HepG2 (cell line): Measurements from ENCODE around the gene COMMD2. TPM values are rescaled to one million over a fixed set of nuclear protein-coding genes. Genes with fewer than 3 reads are reported as not detected.
A peak's percentile ranks its signal among the peaks of the same experiment; 100 is the strongest.

Experiments used
- ATAC-seq: fragments of 200-7000 bp; cut with Tn5 transposase; 3 replicates; pipeline ENCODE4 v1.9.1; 2020; ENCODE audit warnings: mild to moderate bottlenecking, moderate library complexity
- BruUV-seq: library from RNA; stranded (reverse); fragments of 400-500 nt; replicated peaks from 2 replicates; lab custom pipeline; 2021; lab: Mats Ljungman, UMichigan
- CTCF ChIA-PET: fragments of 300-600 bp; formaldehyde crosslinking; extraction: SDS; loops from one replicate; lab custom pipeline; 2021; ENCODE audit warnings: low total read pairs, inconsistent platforms, low intra/inter-chr PET ratio; lab: Yijun Ruan, JAX
- POLR2A ChIA-PET: fragments of 350-600 bp; sonication (Branson Sonifier 250); formaldehyde crosslinking; loops from one replicate; lab custom pipeline; 2020; ENCODE audit warnings: antibody characterized with exemption, inconsistent platforms; lab: Yijun Ruan, JAX
- DNase-seq: peaks from one replicate; pipeline ENCODE4 v3.0.0-alpha.2; 2015; ENCODE audit warnings: low spot score
- FAIRE-seq: peaks from 3 replicates; lab custom pipeline; 2011; peaks lifted over from hg19 to GRCh38; lab: Jason Lieb, UNC
- H2AFZ ChIP-seq: one replicate; pipeline ENCODE4 v1.6.1; 2011; ENCODE audit warnings: low read length, inconsistent platforms
- H3K27ac ChIP-seq: fragments of 300-600 bp; 3 replicates; pipeline ENCODE4 v1.8.0; 2011; ENCODE audit warnings: mixed run types, mild to moderate bottlenecking, mixed read lengths, low read length, inconsistent platforms; ENCODE audit not compliant: insufficient read depth; ENCODE audit errors: extremely low read length
- H3K27me3 ChIP-seq, 2 experiments: fragments of 200-600 bp in 1 of 2; 2 replicates in 1 of 2; 3 replicates in 1 of 2; pipeline versions ENCODE4 v1.6.0 to v1.8.0; 2011; ENCODE audit warnings: low read length in 2 of 2, mild to moderate bottlenecking in 2 of 2, moderate library complexity in 2 of 2, inconsistent platforms in 1 of 2; ENCODE audit not compliant: insufficient read depth in 2 of 2, control insufficient read depth in 1 of 2
- H3K36me3 ChIP-seq, 2 experiments: fragments of 200-600 bp in 1 of 2; replicated peaks in 1 of 2; 2 replicates in 1 of 2; 3 replicates in 1 of 2; pipeline versions ENCODE4 v1.5.1 to v1.8.0; 2011; ENCODE audit warnings: low read length in 2 of 2, inconsistent platforms in 1 of 2; ENCODE audit not compliant: insufficient read depth in 2 of 2, control insufficient read depth in 1 of 2
- H3K4me1 ChIP-seq: 2 replicates; pipeline ENCODE4 v1.5.1; 2012; ENCODE audit warnings: low read length, inconsistent platforms; ENCODE audit not compliant: insufficient read depth
- H3K4me2 ChIP-seq: 2 replicates; pipeline ENCODE4 v1.6.0; 2011; ENCODE audit warnings: low read depth, low read length, inconsistent platforms
- H3K4me3 ChIP-seq, 3 experiments: fragments of 200-600 bp in 1 of 3; sonication (generic), shearing (Covaris generic) in 1 of 3; replicated peaks in 1 of 3; 2 replicates each; pipeline ENCODE4 v1.5.1; 2011 to 2016; ENCODE audit warnings: low read length in 3 of 3, inconsistent platforms in 2 of 3, low read depth in 2 of 3, mild to moderate bottlenecking in 2 of 3, control low read depth in 1 of 3, mixed read lengths in 1 of 3; ENCODE audit not compliant: insufficient read depth in 1 of 3
- H3K79me2 ChIP-seq: one replicate; pipeline ENCODE4 v1.6.1; 2011; ENCODE audit warnings: low read length, inconsistent platforms; ENCODE audit not compliant: insufficient read depth
- H3K9ac ChIP-seq: 2 replicates; pipeline ENCODE4 v1.6.0; 2011; ENCODE audit warnings: mild to moderate bottlenecking, low read depth, low read length, inconsistent platforms; ENCODE audit not compliant: insufficient read depth
- H3K9me3 ChIP-seq: 2 replicates; pipeline ENCODE4 v1.5.1; 2012; ENCODE audit warnings: mild to moderate bottlenecking, low read length
- H4K20me1 ChIP-seq: 2 replicates; pipeline ENCODE4 v1.6.0; 2011; ENCODE audit warnings: inconsistent platforms, mild to moderate bottlenecking, low read length, moderate library complexity; ENCODE audit not compliant: insufficient read depth
- ATF5 ChIP-seq: sonication (generic); formaldehyde crosslinking; IDR thresholded peaks from 2 replicates; pipeline ENCODE4 v1.4.0; 2020; ENCODE audit warnings: mild to moderate bottlenecking, low read depth, missing genetic modification reagents
- FOXA3 ChIP-seq: IDR thresholded peaks from 2 replicates; pipeline ENCODE4 v1.6.1; 2016; ENCODE audit warnings: missing genetic modification reagents, missing compliant biosample characterization
- GATAD2A ChIP-seq: IDR thresholded peaks from 2 replicates; pipeline ENCODE4 v1.6.1; 2016
- HMG20B ChIP-seq: conservative IDR thresholded peaks from 2 replicates; pipeline ENCODE4 v1.6.1; 2016; ENCODE audit warnings: missing genetic modification reagents, missing compliant biosample characterization
- KDM1A ChIP-seq: IDR thresholded peaks from 2 replicates; pipeline ENCODE4 v1.6.1; 2016; ENCODE audit warnings: missing compliant biosample characterization
- NFYC ChIP-seq: IDR thresholded peaks from 2 replicates; pipeline ENCODE4 v1.6.1; 2016; ENCODE audit warnings: missing genetic modification reagents, missing compliant biosample characterization
- ONECUT2 ChIP-seq: sonication (generic); formaldehyde crosslinking; IDR thresholded peaks from 2 replicates; pipeline ENCODE4 v1.4.0; 2020; ENCODE audit warnings: missing genetic modification reagents
- RARA ChIP-seq: IDR thresholded peaks from 2 replicates; pipeline ENCODE4 v1.6.1; 2016; ENCODE audit warnings: missing genetic modification reagents, missing compliant biosample characterization
- SOX5 ChIP-seq: IDR thresholded peaks from 2 replicates; pipeline ENCODE4 v1.6.1; 2016; ENCODE audit warnings: borderline replicate concordance
- ZNF292 ChIP-seq: sonication (generic); formaldehyde crosslinking; IDR thresholded peaks from 2 replicates; pipeline ENCODE4 v1.8.1; 2022; ENCODE audit warnings: mild to moderate bottlenecking, low read depth, missing genetic modification reagents, borderline replicate concordance
- WGBS: methylation state at CpG from one replicate; pipeline ENCODE4 v1.1.6; 2017; ENCODE audit warnings: low lambda C conversion rate; 5-methylcytosine and 5-hydroxymethylcytosine counted together
- in situ Hi-C: cut with HindIII; loops from 2 replicates; pipeline ENCODE4 v1.10.0; 2017; ENCODE audit warnings: low pct_unique_long_range_greater_than_20kb; ENCODE audit not compliant: extremely low pct_ligation_motif_present
- intact Hi-C: fragments of 100-400 bp; cut with micrococcal nuclease; formaldehyde crosslinking; loops from one replicate; pipeline ENCODE4 v1.10.0; 2022; ENCODE audit not compliant: unreplicated experiment
- polyA plus RNA-seq, 8 experiments: library from polyadenylated mRNA; depleted of rRNA in 3 of 8; stranded (reverse) in 7 of 8; unstranded in 1 of 8; fragments of >200 nt; fragmentation: Illumina TruSeq in 4 of 8; extraction: Trizol in 4 of 8; gene quantifications; 2 replicates each; pipeline versions ENCODE4 v1.2.1 to v1.2.3, GENCODE V29; 2011 to 2016; ENCODE audit warnings: low read depth in 4 of 8, missing spikeins in 1 of 8, mixed read lengths in 1 of 8; ENCODE audit not compliant: insufficient read depth in 1 of 8
- total RNA-seq, 5 experiments: library from RNA; depleted of rRNA; stranded (reverse); fragments of >200 nt; fragmentation: Illumina TruSeq; extraction: Trizol; gene quantifications; 2 replicates each; pipeline ENCODE4 v1.2.3, GENCODE V29; 2016; ENCODE audit warnings: low read depth in 1 of 5
- TF ChIP-seq, protein P1 (sequence below): IDR thresholded peaks from 2 replicates; pipeline ENCODE4 v1.4.0; 2020; ENCODE audit warnings: mild to moderate bottlenecking, missing genetic modification reagents

The COMMD2 gene
- total and polyA plus RNA-seq, 2 of the 13 experiments (the other 11 are each of a cell fraction or from before 2014, with no cell fraction given), result 33.0 to 57.6 TPM

DNA sequence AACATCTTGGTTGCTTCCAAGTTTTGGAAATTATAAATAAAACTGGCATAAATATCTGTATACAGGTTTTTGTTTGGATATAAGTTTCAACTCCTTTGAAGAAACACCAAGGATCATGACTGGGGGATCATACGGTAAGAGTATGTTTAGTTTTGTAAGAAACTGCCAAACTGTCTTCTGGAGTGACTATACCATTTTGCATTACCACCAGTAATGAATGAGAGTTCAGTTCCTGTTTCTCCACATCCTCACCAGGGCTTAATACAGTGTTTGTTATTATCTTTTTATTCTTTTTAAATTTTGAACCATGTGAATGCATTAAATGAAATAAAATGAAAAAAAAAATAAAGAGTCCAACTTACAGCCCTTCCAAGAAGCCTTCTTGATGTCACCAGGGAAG lies 43.7 kb upstream of the COMMD2 start (continued):
- TF ChIP-seq RARA (CRISPR knock-in tag), result no peak

GRCh38 chr3:149792452-149793270 lies 40.4 kb upstream of the COMMD2 start, which contains the start of gene ANKUB1:
ANKUB1 (minus strand) TSS chr3:149792554; CDS start chr3:149792366, 188 bp downstream.
- Histone ChIP-seq H3K27ac (no peak within 1 kb of the TSS), H3K79me2 (no peaks in the 10 kb centered on the region), H3K4me1 (peaks cover 28% of the 10 kb centered on the region), H3K4me3 (no peak within 1 kb of the TSS), H3K9me3 (no peaks in the 10 kb centered on the region), H3K36me3 (no peaks in the 10 kb centered on the region), H2AFZ (no peak within 1 kb of the TSS), H3K9ac (no peak within 1 kb of the TSS), H4K20me1 (no peaks in the 10 kb centered on the region), H3K4me2 (no peak within 1 kb of the TSS), H3K27me3 (no peaks in the 10 kb centered on the region)
- BruUV-seq, result no TSS peak
- POLR2A ChIA-PET, result no interaction called here
- DNase-seq, result no peak
- WGBS, result 72% methylated on average over 3 of the region's 4 CpGs
- TF ChIP-seq NFYC (CRISPR knock-in tag), result no peak
- no peak for TF ChIP-seq SOX5
- intact Hi-C loops (loop anchor here (5.0 kb wide), 1 partner anchor 1405 kb away; no protein-coding TSS in a partner anchor), in situ Hi-C loops (no loop called here)
- CTCF ChIA-PET, result no interaction called here
- ATAC-seq, result no peak
- FAIRE-seq, result no peak

DNA sequence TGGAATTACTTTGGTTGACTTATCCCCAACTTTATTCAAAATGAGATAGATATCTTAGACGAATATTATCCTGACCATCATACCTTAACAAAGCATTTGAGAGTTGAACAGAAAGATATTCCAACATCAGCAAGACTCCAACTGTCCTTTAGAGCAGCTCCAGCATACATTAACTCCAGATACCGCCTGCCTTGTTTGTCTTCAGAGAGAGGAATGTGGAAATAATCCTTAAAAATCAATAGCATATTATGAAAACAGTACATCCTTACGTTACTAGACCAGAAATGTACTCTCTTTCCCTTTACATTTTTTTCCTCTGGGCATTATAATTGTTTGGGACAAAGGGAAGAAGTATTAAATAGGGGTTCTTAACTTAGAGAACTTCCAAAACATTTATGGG lies 38.4 kb upstream of the COMMD2 start:
- peak; percentile 24 for DNase-seq
- no peaks in the 10 kb centered on the region for H3K36me3 ChIP-seq
- H4K20me1 ChIP-seq, result no peaks in the 10 kb centered on the region
- in situ Hi-C loops (no loop called here), intact Hi-C loops (loop anchor here (5.0 kb wide), 1 partner anchor 1407 kb away; no protein-coding TSS in a partner anchor)
- no peak overlapping the region for H3K4me2 ChIP-seq
- ChIA-PET CTCF (no interaction called here), POLR2A (no interaction called here)
- FAIRE-seq, result no peak
- H3K27me3 ChIP-seq, result no peaks in the 10 kb centered on the region
- H3K27ac ChIP-seq, result no peak overlapping the region
- H3K4me1 ChIP-seq, result peaks cover 28% of the 10 kb centered on the region
- H3K4me3 ChIP-seq, result no peak overlapping the region
- no TSS peak for BruUV-seq
- no peaks in the 10 kb centered on the region for H3K79me2 ChIP-seq
- under 1% methylated on average over 3 of the region's 3 CpGs for WGBS
- ATAC-seq, result peak; percentile 87
- H3K9me3 ChIP-seq, result no peaks in the 10 kb centered on the region
- no peak overlapping the region for H2AFZ ChIP-seq
- no peak overlapping the region for H3K9ac ChIP-seq
- TF ChIP-seq ATF5 (CRISPR knock-in tag) (no peak), FOXA3 (CRISPR knock-in tag) (peak; percentile 52), ZNF292 (CRISPR knock-in tag) (no peak), HMG20B (no peak), GATAD2A (CRISPR knock-in tag) (peak; percentile 37; the same call in 1 of the 2 replicates), ONECUT2 (CRISPR knock-in tag) (peak; percentile 81), KDM1A (CRISPR knock-in tag) (no peak)
- TF ChIP-seq, protein P1, sequence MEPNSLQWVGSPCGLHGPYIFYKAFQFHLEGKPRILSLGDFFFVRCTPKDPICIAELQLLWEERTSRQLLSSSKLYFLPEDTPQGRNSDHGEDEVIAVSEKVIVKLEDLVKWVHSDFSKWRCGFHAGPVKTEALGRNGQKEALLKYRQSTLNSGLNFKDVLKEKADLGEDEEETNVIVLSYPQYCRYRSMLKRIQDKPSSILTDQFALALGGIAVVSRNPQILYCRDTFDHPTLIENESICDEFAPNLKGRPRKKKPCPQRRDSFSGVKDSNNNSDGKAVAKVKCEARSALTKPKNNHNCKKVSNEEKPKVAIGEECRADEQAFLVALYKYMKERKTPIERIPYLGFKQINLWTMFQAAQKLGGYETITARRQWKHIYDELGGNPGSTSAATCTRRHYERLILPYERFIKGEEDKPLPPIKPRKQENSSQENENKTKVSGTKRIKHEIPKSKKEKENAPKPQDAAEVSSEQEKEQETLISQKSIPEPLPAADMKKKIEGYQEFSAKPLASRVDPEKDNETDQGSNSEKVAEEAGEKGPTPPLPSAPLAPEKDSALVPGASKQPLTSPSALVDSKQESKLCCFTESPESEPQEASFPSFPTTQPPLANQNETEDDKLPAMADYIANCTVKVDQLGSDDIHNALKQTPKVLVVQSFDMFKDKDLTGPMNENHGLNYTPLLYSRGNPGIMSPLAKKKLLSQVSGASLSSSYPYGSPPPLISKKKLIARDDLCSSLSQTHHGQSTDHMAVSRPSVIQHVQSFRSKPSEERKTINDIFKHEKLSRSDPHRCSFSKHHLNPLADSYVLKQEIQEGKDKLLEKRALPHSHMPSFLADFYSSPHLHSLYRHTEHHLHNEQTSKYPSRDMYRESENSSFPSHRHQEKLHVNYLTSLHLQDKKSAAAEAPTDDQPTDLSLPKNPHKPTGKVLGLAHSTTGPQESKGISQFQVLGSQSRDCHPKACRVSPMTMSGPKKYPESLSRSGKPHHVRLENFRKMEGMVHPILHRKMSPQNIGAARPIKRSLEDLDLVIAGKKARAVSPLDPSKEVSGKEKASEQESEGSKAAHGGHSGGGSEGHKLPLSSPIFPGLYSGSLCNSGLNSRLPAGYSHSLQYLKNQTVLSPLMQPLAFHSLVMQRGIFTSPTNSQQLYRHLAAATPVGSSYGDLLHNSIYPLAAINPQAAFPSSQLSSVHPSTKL (CRISPR knock-in tag), result 0 out of 2 replicates have a peak, but pooled peaks have one; percentile 11
